Stomach (tissue), 4 donors: ENCODE data around the gene TMEM50A.
"Not testable (repeated sequence)": the region's sequence is repeated elsewhere in the genome, so short reads cannot be mapped to it uniquely, and the experiment has no call there.

ENCODE experiments used
- EP300 ChIP-seq: sonication (generic); formaldehyde crosslinking; IDR thresholded peaks from one replicate; pipeline ENCODE4 v1.6.1; 2017; ENCODE audit warnings: antibody characterized with exemption
- POLR2A ChIP-seq, 4 donors: fragments of 450-650 bp; IDR thresholded peaks; one replicate each; pipeline ENCODE4 v1.6.1; 2016; ENCODE audit warnings: antibody characterized with exemption in 4 of 4, control low read depth in 2 of 4, mild to moderate bottlenecking in 1 of 4, moderate library complexity in 1 of 4
- TF ChIP-seq, protein P1 (sequence below), 7 experiments: fragments of 450-650 bp in 4 of 7; fragments of 200-600 bp in 3 of 7; sonication (generic) in 3 of 7; IDR thresholded peaks; one replicate each; pipeline ENCODE4 v1.5.1; 2016 to 2019; ENCODE audit warnings: antibody characterized with exemption in 7 of 7, control low read depth in 2 of 7, mild to moderate bottlenecking in 1 of 7

DNA sequence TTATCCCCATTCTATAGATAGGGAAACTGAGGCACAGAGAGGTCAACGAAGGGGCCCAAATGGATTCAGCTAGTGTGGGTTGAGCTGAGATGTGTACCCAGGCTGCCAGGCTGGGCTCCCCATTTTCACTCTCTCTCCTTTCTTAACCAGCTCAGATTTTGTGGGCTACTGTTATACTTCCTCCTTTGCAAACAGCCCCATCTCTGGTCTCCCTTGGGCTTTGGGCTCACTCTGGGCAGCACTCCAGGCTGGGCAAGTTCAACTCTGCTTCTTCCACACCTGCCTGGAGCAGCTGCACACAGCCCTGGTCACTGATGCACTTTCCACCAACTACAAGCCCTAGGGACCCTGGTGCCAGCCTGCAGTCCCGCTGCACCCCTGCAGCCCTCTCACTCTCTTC, 59.9 kb downstream of the TMEM50A start:
- TF ChIP-seq, protein P1, sequence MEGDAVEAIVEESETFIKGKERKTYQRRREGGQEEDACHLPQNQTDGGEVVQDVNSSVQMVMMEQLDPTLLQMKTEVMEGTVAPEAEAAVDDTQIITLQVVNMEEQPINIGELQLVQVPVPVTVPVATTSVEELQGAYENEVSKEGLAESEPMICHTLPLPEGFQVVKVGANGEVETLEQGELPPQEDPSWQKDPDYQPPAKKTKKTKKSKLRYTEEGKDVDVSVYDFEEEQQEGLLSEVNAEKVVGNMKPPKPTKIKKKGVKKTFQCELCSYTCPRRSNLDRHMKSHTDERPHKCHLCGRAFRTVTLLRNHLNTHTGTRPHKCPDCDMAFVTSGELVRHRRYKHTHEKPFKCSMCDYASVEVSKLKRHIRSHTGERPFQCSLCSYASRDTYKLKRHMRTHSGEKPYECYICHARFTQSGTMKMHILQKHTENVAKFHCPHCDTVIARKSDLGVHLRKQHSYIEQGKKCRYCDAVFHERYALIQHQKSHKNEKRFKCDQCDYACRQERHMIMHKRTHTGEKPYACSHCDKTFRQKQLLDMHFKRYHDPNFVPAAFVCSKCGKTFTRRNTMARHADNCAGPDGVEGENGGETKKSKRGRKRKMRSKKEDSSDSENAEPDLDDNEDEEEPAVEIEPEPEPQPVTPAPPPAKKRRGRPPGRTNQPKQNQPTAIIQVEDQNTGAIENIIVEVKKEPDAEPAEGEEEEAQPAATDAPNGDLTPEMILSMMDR (IDR thresholded peaks at IDR 0.05) = not testable (repeated sequence)
- TF ChIP-seq POLR2A (IDR thresholded peaks at IDR 0.05); EP300: not testable (repeated sequence)
